ENCODE measurements around the gene LARGE1.

DNA sequence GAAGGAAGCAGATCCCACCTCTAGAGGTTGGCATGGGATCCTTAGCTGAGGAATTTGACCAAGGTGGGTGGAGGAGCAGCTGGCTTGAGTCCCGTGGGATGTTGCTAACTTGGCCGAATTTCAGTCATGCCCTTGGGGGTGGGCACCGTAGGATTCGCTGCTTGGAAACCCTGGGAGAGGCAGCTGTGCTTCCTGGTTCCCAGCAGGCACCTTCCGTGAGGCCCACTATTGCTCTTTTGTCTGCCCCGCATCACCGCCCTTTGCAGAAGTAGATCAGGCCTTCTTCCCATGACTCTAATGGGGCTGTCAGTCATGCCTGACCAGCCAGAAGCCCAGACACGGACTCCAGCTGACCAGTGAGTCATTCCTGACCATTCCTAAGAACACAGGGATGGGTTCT, 569.8 kb downstream of the LARGE1 start:
- no peak for TF ChIP-seq POLR2AphosphoS5 (IDR thresholded peaks at IDR 0.05)
- TF ChIP-seq POLR2A (IDR thresholded peaks at IDR 0.05), result no peak
